ENCODE data around the gene CTTN. TPM values are rescaled to one million over a fixed set of nuclear protein-coding genes. Genes with fewer than 3 reads are reported as not detected.

Gene CTTN
- total RNA-seq, 1 donor from 2014 or later: 56.7 TPM

GRCh38 chr11:70480711-70481110 is 82.4 kb downstream of the CTTN start:
- DNase-seq: no peak
- Mint-ChIP-seq H3K36me3 (ENCODE audit: low read depth) (no peaks in the 10 kb centered on the region), H3K9me3 (no peaks in the 10 kb centered on the region), H3K27me3 (peaks cover 2% of the 10 kb centered on the region), H3K4me3 (no peak overlapping the region), H3K4me1 (no peaks in the 10 kb centered on the region), H3K27ac (no peak overlapping the region)
- intact Hi-C loops (cut with micrococcal nuclease): no loop called here

- no peak overlapping the region for H3K4me3 Mint-ChIP-seq
- H3K4me1 Mint-ChIP-seq: no peaks in the 10 kb centered on the region
- no peak for DNase-seq
- no peak overlapping the region for H3K27ac Mint-ChIP-seq
- intact Hi-C loops (cut with micrococcal nuclease): no loop called here
- no peaks in the 10 kb centered on the region for H3K9me3 Mint-ChIP-seq
- peaks cover 2% of the 10 kb centered on the region for H3K27me3 Mint-ChIP-seq
- H3K36me3 Mint-ChIP-seq (ENCODE audit: low read depth): no peaks in the 10 kb centered on the region
These were observed 83.5 kb downstream of the CTTN start for GRCh38 chr11:70481625-70482528.

DNA sequence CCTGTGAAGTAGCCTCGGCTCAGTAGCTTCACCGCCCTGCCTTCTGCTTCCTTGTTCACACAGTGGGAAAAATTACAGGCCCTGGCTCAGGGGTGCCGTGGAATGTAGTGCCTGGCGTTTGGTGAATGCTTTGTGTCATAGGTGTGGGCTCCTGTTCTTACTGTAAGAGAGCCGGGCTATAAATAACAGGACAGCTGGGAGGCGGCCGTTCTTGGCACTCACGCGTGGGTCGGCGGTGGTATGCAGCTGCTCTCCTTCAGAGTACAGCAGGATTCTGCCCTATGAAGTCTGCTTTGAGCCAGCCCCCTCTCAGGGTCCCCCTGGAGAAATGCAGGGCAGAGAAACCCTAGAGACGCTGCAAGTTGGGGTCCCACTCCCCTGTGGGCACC is 84.2 kb downstream of the CTTN start:
- H3K4me3 Mint-ChIP-seq: no peak overlapping the region
- no peak for DNase-seq
- no peaks in the 10 kb centered on the region for H3K36me3 Mint-ChIP-seq (ENCODE audit: low read depth)
- H3K27me3 Mint-ChIP-seq: peaks cover 2% of the 10 kb centered on the region
- peaks cover under 1% of the 10 kb centered on the region for H3K4me1 Mint-ChIP-seq
- H3K9me3 Mint-ChIP-seq: peaks cover under 1% of the 10 kb centered on the region
- H3K27ac Mint-ChIP-seq: no peak overlapping the region
- intact Hi-C loops (cut with micrococcal nuclease): no loop called here

- Mint-ChIP-seq H3K4me3 (no peak overlapping the region), H3K27ac (no peak overlapping the region), H3K27me3 (no peaks in the 10 kb centered on the region), H3K36me3 (ENCODE audit: low read depth) (no peaks in the 10 kb centered on the region), H3K4me1 (peaks cover 3% of the 10 kb centered on the region), H3K9me3 (peaks cover 2% of the 10 kb centered on the region)
- DNase-seq: no peak
- intact Hi-C loops (cut with micrococcal nuclease): no loop called here
These were observed 84.9 kb downstream of the CTTN start for GRCh38 chr11:70483077-70483861.

GRCh38 chr11:70483917-70484316 is 85.6 kb downstream of the CTTN start:
- Mint-ChIP-seq H3K4me3 (no peak overlapping the region), H3K27ac (no peak overlapping the region), H3K4me1 (peaks cover 3% of the 10 kb centered on the region), H3K36me3 (ENCODE audit: low read depth) (no peaks in the 10 kb centered on the region), H3K27me3 (no peaks in the 10 kb centered on the region), H3K9me3 (peaks cover 2% of the 10 kb centered on the region)
- intact Hi-C loops (cut with micrococcal nuclease): no loop called here
- no peak for DNase-seq

DNA sequence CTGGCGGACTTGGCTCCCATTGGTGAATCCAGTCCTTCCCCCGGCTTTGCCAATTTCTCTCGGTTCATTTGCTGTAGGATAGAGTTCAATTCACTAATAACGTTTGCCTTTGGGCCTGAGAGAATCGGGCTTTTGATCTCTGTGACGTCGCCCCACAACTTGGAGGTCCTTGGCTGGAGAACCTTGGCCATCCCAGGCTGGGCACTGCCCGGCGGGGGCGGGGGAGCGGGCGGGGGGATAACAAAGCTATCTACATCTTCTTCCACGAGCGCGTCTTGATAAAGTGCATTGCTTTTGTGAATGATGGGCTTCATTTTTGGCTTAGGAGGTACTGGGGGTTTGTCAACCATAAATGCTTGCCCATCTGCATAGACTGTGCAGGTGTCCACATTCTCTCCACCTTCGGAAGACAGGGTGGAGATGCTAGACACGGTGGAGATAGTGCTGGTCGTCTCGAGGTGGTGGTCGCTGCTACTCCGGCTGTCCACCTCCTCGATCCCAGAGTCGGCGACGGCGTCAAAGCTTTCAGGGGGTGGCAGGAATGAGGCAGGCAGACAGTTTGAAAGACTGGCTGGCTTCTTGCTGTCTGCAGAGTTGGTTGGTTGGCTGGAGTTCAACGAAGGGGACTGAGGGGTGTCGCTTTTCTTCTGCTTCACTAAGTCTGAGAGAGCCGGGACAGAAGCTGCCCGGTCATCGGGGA is 87.1 kb downstream of the CTTN start:
- no peak for DNase-seq
- Mint-ChIP-seq H3K36me3 (ENCODE audit: low read depth) (no peaks in the 10 kb centered on the region), H3K9me3 (peaks cover 2% of the 10 kb centered on the region), H3K27me3 (no peaks in the 10 kb centered on the region), H3K4me1 (peaks cover 3% of the 10 kb centered on the region), H3K4me3 (no peak overlapping the region), H3K27ac (no peak overlapping the region)
- intact Hi-C loops (cut with micrococcal nuclease): no loop called here

DNA sequence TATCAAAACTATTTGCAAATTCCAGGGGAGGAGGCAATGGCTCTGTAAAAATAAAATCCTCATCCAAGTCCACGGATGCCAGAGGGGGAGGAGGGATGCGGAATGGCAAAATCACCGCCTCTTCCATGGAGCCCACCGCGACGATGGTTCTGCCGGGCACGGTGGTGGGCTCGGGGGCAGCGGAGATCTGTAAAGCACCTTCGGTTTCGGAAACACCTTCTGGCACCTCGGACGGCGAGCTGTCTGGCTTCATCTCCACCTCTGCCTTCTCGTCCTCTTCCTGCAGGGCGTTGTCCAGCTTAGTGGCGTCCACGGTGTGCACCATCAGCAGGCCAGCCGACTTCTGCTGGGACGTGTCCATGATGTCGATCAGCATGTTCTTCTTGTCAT is 87.7 kb downstream of the CTTN start:
- no peak for DNase-seq
- intact Hi-C loops (cut with micrococcal nuclease): no loop called here
- Mint-ChIP-seq H3K4me1 (peaks cover 3% of the 10 kb centered on the region), H3K36me3 (ENCODE audit: low read depth) (no peaks in the 10 kb centered on the region), H3K27ac (no peak overlapping the region), H3K9me3 (peaks cover 2% of the 10 kb centered on the region), H3K4me3 (no peak overlapping the region), H3K27me3 (no peaks in the 10 kb centered on the region)

Other genes starting within 250 kb of the CTTN start
- 42.9 and 44.4 TPM in 2 replicates for gene FADD, start 195.2 kb upstream of the CTTN start, total RNA-seq
- gene PPFIA1, start 127.8 kb upstream of the CTTN start, total RNA-seq: 45.0 and 54.2 TPM in 2 replicates

Measured in activated CD4-positive, alpha-beta T cell treated with anti-CD3 and anti-CD28 coated beads, Interleukin-2, amount 10 ng/mL, durations not matched to agents 24 days and 14 days (primary cell).